Stimulated activated CD4-positive, alpha-beta T cell treated with anti-CD3 and anti-CD28 coated beads, Interleukin-1b, Interleukin-23, amount 100 ng/mL, for 48 hours (primary cell): ENCODE data around the gene GH1.
"Not testable (repeated sequence)": the region's sequence is repeated elsewhere in the genome, so short reads cannot be mapped to it uniquely, and the experiment has no call there.

Source experiments
- DNase-seq: peaks from one replicate; pipeline ENCODE4 v3.0.0-alpha.2; 2020

The GH1 gene

GRCh38 chr17:63918789-63919305, at the start of gene GH1:
Gene GH1 (minus strand): TSS chr17:63918839. CDS start chr17:63918776, 63 bp downstream.
- not testable (repeated sequence) for DNase-seq

DNA sequence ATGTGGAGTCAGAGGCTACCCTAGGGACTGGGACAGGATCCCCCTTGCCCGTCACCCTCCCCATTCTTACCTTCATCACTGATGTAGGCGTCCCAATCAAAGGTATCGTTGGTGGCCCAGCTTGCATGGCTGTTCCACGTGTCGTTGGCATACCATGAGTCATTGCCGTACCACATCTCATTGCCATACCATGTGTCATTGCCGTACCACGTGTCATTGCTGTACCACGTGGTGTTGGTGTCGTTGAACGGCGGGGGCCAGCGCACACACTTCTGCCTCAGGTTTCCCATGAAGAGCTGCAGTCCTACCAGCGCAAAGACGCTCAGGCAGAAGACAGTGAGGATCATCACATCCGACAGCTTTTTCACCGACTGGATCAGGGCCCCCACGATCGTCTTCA, 49.3 kb upstream of the GH1 start:
- DNase-seq: peak; percentile 53

DNA sequence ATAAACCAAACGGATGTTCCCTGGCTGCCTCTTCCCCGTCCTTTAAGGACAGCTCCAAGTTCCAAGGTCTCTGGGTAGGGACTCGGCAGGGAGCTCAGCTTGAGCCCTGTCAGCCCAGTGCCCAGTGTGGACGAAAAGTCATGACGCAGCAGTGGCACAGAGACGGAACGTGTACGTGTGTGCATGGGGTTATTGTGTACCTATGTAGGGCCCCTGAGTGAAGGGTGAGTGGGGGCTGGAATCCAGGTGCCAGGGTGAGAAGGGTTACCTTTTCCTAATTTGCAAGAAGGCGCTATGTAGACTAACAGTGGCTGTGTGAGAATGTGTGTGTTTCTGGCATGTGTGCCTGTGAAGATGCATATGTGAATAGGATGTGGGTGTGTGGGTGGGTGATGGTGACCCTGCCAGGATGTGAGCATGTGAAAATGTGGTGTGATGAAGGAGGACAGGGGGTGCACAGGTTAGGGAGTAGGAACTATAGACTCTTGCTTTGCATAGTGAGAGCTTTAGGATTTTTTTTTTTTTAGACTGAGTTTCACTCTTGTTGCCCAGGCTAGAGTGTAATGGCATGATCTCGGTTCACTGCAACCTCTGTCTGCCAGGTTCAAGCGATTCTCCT, 48.1 kb upstream of the GH1 start:
- DNase-seq: peak; percentile 45

DNA sequence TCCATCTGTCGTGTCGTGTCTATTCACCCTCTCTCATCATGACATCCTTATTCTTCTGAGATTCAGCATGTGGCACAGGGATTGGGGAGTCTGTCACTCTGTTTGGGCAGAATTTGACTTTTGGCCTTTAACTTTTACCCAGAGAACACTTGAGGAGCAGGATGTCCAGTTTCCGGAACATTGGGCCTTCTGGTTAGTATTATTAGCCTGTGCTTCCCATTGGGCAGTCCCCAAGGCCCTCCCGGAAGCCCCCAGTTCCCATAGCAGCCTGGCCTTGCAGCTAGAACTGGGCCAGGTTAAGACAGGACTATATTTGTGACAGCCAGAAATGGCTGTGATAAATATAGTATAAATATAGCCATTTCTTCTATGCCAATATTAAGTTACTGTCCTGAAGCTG, 44.5 kb upstream of the GH1 start:
- DNase-seq: no peak

- DNase-seq: no peak
These were observed 43.7 kb upstream of the GH1 start for GRCh38 chr17:63962298-63962744.

GRCh38 chr17:63961355-63962212, 42.9 kb upstream of the GH1 start:
- DNase-seq: peak; percentile 60

GRCh38 chr17:63960430-63960829, 41.8 kb upstream of the GH1 start:
- no peak for DNase-seq

DNA sequence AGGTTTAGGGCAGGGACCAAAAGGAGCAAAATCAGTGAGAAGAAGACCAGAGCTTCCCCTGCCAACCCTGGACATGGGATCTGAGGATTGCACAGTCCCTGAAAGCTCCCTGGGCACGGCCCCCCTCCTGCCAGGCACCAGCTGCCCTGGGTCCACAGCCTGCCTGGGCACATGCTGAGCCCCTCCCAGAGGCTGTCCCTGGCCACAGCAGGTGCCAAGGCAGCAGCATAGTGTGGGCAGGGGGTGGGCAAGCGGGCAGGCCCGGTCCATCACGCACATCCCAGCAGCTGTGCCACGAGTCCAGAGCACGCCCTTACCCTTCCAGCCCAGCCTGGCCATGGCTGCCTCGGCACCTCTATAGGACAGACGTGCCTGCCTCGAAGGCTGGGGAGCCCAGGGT, 41.4 kb upstream of the GH1 start:
- no peak for DNase-seq

GRCh38 chr17:63956296-63956920, 37.8 kb upstream of the GH1 start:
- DNase-seq: no peak

DNA sequence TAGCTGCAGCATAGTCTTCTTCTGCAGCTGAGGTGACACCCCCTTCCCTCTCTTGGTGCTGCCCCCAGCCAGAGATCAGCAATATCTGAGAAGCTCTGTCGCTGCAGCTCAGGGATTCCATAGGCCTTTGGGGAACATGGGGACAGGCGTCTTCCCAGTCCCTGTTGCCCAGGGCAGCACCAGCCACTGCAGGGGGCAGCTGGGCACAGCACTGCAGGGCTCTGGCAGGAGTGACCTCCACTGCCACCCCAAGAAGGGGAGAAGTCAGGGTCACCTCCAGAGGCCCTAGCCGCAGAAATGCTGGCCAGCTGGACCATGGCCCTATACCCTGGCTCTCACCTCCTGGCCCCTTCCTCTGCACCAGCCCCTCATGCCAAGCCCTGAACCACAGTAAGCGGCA, 37.2 kb upstream of the GH1 start:
- no peak for DNase-seq

DNA sequence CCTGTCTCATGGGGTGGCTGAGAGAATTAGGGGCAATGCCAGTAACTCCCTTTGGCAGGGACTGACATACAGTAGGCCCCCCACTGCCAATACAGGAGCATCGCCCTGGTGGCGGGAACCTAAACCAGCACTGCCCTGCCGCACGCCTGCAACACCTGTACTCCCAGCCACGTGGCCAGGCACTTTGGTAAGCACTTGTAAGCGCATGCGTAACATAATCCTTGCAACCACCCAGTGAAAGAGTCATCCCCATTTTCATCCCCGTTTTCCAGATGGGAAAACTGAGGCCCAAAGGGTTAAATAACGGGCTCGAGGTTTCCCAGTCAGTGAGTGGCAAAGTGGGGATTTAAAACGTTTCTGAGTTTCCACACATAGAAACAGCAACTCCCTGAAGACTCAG, 36.6 kb upstream of the GH1 start:
- DNase-seq: no peak

DNA sequence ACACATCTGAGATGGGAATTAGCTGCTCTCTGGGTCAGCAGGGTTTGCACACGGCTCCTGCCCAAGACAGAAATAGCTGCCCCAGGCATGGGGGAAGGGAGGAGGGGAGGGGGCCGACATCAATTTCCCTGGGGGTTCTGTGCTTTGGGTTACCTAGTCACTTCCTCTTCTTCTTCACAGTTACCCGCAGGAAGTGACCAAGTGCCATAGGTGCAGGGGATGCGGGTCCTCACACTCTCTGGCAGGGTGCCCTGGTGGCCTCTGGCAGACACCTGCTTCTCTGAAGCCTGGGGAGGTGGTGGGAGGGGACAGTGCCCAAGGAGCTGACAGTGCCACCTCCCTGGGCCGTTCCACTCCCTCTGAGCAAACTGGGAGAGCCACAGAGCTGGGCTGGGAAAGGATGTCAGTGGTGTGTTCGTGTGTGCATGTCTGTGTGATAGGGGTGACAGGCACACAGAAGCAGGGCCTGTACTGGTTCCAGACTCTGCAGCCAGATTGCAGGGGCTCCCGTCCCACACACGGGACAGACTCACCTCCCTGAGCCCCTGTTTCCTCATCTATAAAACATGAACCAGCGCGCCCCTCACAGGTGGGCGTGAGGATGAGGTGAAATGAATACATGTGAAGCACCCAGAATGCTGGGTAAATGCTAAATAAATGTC, 35.9 kb upstream of the GH1 start:
- peak; percentile 33 for DNase-seq

DNA sequence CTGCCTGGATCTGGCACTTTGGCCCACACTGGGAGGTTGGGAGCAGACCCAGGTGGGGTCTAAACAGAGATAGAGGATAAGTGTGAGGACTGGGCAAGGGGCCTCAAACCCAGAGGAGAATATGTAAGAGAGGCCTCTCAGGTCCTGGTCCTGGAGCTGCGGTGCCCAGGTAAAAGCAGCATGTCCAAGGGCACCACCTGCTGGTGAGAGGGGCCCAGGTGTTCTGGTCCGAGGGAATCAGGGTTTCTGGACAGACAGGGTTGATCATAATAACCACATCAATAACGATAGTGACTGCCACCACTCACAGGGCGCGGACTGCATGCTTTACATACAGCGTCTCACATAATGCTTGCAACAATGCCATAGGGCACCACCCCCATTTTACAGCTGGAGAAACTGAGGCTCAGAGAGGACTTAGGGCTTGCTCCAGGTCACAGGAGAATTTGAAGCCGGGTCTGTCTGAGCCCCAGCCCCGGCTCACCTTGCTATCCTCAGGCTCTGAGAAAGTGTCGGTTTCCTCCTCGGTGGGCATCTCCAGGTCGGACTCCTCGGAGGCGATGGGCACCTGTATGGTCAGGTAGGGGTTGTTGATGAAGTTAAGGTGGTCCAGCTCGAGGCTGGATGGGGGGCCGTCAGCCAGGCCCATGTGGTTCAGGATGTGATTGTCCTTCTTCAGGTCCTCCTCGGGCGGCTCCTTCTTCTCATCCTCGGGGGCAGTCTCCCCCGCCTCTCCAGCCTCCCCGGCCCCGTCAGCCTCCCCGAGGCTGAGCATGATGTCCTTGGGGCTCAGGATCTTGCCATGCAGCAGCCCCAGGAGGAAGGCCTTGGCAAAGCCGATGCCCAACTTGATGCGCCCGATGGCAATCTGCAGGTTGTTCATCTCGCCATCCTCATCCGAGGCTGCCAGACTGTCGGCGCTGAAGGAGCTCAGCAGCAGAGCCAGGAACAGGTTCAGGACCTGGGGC, 32.6 kb upstream of the GH1 start:
- peak; percentile 19 for DNase-seq

GRCh38 chr17:63949576-63950250, 31.1 kb upstream of the GH1 start:
- DNase-seq: no peak

GRCh38 chr17:63948521-63948920, 29.9 kb upstream of the GH1 start:
- DNase-seq: no peak

DNA sequence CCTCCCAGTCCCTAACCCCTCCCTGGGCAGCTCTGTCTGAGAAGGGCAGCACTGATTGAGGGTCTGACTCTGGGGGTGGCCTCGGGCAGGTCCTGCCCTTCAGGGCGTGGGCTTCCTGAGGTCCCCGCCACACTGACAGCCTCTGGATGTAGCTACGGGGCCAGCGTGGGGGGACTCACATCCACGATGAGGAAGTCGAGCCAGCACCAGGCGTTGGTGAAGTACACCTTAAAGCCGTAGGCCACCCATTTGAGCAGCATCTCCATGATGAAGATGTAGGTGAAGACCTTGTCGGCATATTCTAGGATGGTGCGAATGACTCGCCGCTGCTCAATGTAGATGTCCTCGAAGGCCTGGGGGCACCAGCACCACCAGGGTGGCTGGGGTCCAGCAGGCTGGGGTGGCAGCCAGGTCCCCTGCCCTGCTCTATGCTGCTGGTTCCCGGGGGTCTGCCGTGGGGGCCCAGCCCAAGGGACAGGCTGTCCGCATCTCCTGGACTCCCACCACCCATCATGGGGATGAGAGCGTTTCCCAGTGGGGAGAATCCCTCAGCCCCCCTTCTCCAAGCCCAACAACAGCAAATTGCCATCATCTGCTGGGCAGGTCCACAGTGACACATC, 29.2 kb upstream of the GH1 start:
- DNase-seq: no peak

DNA sequence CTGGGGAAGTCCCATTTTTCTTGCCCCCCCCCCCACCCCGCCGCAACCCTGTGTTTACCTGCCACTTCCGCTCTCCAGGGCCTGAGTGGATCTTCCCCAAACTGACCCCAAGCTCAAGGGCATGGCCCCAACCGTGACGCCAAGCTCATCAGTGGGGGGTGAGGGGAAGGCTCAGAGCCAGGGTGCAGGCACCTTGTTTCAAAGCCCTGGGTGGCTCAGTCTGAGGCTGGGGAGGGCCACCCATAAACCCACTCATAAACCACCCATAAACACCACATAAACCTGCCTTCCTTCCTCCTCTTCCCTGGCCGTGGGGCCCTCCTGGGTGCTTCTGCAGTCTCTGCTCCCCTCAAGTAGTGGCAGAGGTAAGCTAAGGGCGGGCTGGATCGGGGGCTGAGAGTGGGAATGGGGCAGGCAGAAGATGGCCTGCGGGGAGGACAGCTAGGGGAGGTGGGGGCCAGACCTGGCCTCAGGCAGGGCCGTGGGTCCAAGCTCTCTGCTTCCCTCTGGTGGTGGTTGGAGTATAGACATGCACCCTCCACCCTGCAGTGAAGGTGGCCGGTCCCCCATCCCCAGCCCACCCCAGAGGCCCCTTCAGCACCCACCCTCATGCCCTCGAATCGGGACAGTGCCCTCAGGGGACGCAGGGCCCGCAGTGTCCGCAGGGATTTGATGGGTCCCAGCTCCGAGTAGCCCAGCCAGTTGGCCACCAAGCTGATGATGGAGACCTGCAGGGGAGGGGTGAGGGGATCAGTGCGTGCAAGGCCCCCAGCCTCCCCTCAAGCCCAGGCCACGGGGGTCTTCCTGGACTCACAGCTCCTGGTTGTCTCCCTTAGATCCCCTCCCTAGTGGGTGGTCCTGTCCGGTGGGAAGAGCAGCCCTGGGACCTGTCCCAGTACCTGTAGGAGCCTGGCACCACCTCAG, 28.1 kb upstream of the GH1 start:
- DNase-seq: peak; percentile 60

DNA sequence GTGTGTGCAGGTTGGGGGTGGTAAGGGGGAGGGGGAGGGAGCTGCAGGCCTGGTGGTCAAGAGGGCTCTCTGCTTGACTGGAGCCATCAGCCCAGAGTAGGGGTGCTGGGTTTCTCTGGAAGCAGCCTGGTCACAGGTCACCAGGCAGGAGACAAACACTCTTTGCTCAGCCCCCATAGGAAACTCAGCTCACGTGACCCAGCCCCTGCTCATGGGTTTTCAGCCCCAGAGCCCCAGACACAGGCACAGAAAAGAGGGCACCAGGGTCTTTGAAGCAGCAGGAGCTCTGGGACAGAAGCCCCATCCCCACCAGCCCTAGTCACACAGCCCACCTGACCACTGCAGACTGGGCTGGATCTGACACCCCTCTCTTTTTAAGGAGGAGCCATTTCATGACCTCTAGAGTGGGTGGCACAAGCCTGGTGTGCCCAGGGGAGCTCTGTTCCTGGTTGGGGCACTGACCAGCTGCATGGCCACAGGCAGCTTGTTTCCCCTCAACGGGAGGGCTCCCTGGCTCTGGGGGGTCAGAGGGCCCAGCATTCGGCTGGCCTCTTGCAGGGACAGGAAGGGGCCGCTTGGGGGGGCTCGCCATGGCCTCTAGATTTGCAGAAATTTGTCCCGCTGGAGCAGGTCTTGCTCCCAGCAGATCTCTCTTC, 27.3 kb upstream of the GH1 start:
- DNase-seq: no peak
